MCF 10A (cell line): Measurements from ENCODE around the gene TBC1D12. TPM values are rescaled to one million over a fixed set of nuclear protein-coding genes. Genes with fewer than 3 reads are reported as not detected.

Experiments
- BruUV-seq: library from RNA; stranded (reverse); fragments of 400-500 nt; replicated peaks from 2 replicates; lab custom pipeline; 2021; lab: Mats Ljungman, UMichigan
- CTCF ChIA-PET: fragments of 300-600 bp; sonication (Branson Sonifier 250); formaldehyde crosslinking; extraction: SDS; loops from one replicate; lab custom pipeline; 2021; ENCODE audit warnings: antibody characterized with exemption, inconsistent platforms; lab: Yijun Ruan, JAX
- POLR2A ChIA-PET: fragments of 300-600, 350-650 bp; sonication (Branson Sonifier 250); formaldehyde crosslinking; extraction: SDS; loops from one replicate; lab custom pipeline; 2020; ENCODE audit warnings: antibody characterized with exemption, inconsistent platforms; lab: Yijun Ruan, JAX
- DNase-seq: peaks from one replicate; pipeline ENCODE4 v3.0.0-alpha.2; 2018; ENCODE audit not compliant: unreplicated experiment
- H3K27ac Mint-ChIP-seq: one replicate; pipeline ENCODE4 v1.8.0; 2022; ENCODE audit warnings: mild to moderate bottlenecking, low read depth, mixed read lengths; ENCODE audit not compliant: unreplicated experiment
- H3K27me3 Mint-ChIP-seq: one replicate; pipeline ENCODE4 v1.8.0; 2022; ENCODE audit warnings: mixed read lengths; ENCODE audit not compliant: insufficient read depth, unreplicated experiment
- H3K36me3 Mint-ChIP-seq: one replicate; pipeline ENCODE4 v1.8.0; 2022; ENCODE audit warnings: mild to moderate bottlenecking, moderate library complexity, mixed read lengths; ENCODE audit not compliant: insufficient read depth, unreplicated experiment
- H3K4me1 Mint-ChIP-seq: one replicate; pipeline ENCODE4 v1.8.0; 2022; ENCODE audit warnings: mixed read lengths; ENCODE audit not compliant: insufficient read depth, unreplicated experiment
- H3K4me3 Mint-ChIP-seq: one replicate; pipeline ENCODE4 v1.8.0; 2022; ENCODE audit warnings: mild to moderate bottlenecking, moderate library complexity, mixed read lengths; ENCODE audit not compliant: unreplicated experiment
- H3K9me3 Mint-ChIP-seq: one replicate; pipeline ENCODE4 v1.8.0; 2022; ENCODE audit warnings: mixed read lengths; ENCODE audit not compliant: unreplicated experiment
- CTCF ChIP-seq: fragments of 200-600 bp; IDR thresholded peaks from one replicate; pipeline ENCODE4 v1.8.0; 2022; ENCODE audit warnings: antibody characterized with exemption, mild to moderate bottlenecking; ENCODE audit not compliant: unreplicated experiment
- intact Hi-C: fragments of 100-400 bp; cut with micrococcal nuclease; formaldehyde crosslinking; loops from 2 replicates; pipeline ENCODE4 v1.14.1; 2022
- total RNA-seq: library from RNA; stranded (reverse); gene quantifications from 2 replicates; pipeline ENCODE4 v1.2.3, GENCODE V29; 2022

The TBC1D12 gene
- total RNA-seq, 1 experiment from 2014 or later = 5.4 TPM

- Mint-ChIP-seq H3K4me3 (no peak overlapping the region), H3K9me3 (no peaks in the 10 kb centered on the region), H3K27ac (no peak overlapping the region), H3K27me3 (no peaks in the 10 kb centered on the region), H3K4me1 (peaks cover 6% of the 10 kb centered on the region), H3K36me3 (no peaks in the 10 kb centered on the region)
- TF ChIP-seq CTCF = no peak
- ChIA-PET POLR2A (interaction anchor here (0.6 to 1.0 kb wide), 6 partner anchors 31 to 619 kb away, joined by 3 to 4 read pairs (median 3); no protein-coding TSS in a partner anchor), CTCF (interaction anchor here (0.7 to 1.0 kb wide), 3 partner anchors 11 to 1327 kb away, joined by 3 to 4 read pairs (median 3); partner anchors contain the start of gene TCTN3)
- intact Hi-C loops = no loop called here
- no TSS peak for BruUV-seq
- no peak for DNase-seq
Observed at GRCh38 chr10:94366382-94366781, 36.0 kb upstream of the TBC1D12 start.

- Mint-ChIP-seq H3K4me3 (no peak overlapping the region), H3K36me3 (no peaks in the 10 kb centered on the region), H3K27ac (no peak overlapping the region), H3K4me1 (no peaks in the 10 kb centered on the region), H3K9me3 (no peaks in the 10 kb centered on the region), H3K27me3 (no peaks in the 10 kb centered on the region)
- POLR2A ChIA-PET = interaction anchor here (0.9 to 2.1 kb wide), 3 partner anchors 9 to 568 kb away, joined by 3 to 7 read pairs (median 3); no protein-coding TSS in a partner anchor
- intact Hi-C loops = no loop called here
- no peak for TF ChIP-seq CTCF
- CTCF ChIA-PET = interaction anchor here (0.5 to 1.5 kb wide), 3 partner anchors 73 to 546 kb away, joined by 3 to 4 read pairs (median 3); no protein-coding TSS in a partner anchor
- DNase-seq = no peak
- no TSS peak for BruUV-seq
Observed at GRCh38 chr10:94370501-94370900, 31.8 kb upstream of the TBC1D12 start.

GRCh38 chr10:94375374-94375773 is 27.0 kb upstream of the TBC1D12 start:
- H3K36me3 Mint-ChIP-seq = no peaks in the 10 kb centered on the region
- intact Hi-C loops = no loop called here

GRCh38 chr10:94376865-94377264 is 25.5 kb upstream of the TBC1D12 start:
- CTCF ChIA-PET = interaction anchor here (1.3 kb wide), 1 partner anchor 55 kb away, joined by 3 read pairs; no protein-coding TSS in a partner anchor
- no TSS peak for BruUV-seq
- no peak overlapping the region for H3K4me3 Mint-ChIP-seq
- no peak for DNase-seq
- TF ChIP-seq CTCF = no peak
- H3K36me3 Mint-ChIP-seq = no peaks in the 10 kb centered on the region
- no peak overlapping the region for H3K27ac Mint-ChIP-seq
- POLR2A ChIA-PET = no interaction called here
- intact Hi-C loops = no loop called here
- H3K4me1 Mint-ChIP-seq = peaks cover 10% of the 10 kb centered on the region
- H3K9me3 Mint-ChIP-seq = no peaks in the 10 kb centered on the region
- no peaks in the 10 kb centered on the region for H3K27me3 Mint-ChIP-seq

More at GRCh38 chr10:94375374-94375773, 27.0 kb upstream of the TBC1D12 start:
- BruUV-seq = no TSS peak
- ChIA-PET POLR2A (no interaction called here), CTCF (no interaction called here)
- Mint-ChIP-seq H3K9me3 (no peaks in the 10 kb centered on the region), H3K27ac (no peak overlapping the region), H3K27me3 (no peaks in the 10 kb centered on the region), H3K4me3 (no peak overlapping the region), H3K4me1 (peaks cover under 1% of the 10 kb centered on the region)
- DNase-seq = no peak
- TF ChIP-seq CTCF = no peak
